Suprapubic skin (tissue), 4 donors: ENCODE measurements around the gene POU6F1. TPM values are rescaled to one million over a fixed set of nuclear protein-coding genes. Genes with fewer than 3 reads are reported as not detected.

Source experiments
- DNase-seq, 2 donors: peaks; one replicate each; pipeline ENCODE4 v3.0.0-alpha.2; 2019; ENCODE audit warnings: low spot score in 2 of 2
- H3K27ac ChIP-seq: fragments of 200-600 bp; sonication (generic); one replicate; pipeline ENCODE4 v1.5.1; 2019
- H3K27me3 ChIP-seq: fragments of 200-600 bp; sonication (generic); one replicate; pipeline ENCODE4 v1.5.1; 2019
- H3K36me3 ChIP-seq: fragments of 200-600 bp; sonication (generic); one replicate; pipeline ENCODE4 v1.5.1; 2019
- H3K4me1 ChIP-seq: fragments of 200-600 bp; sonication (generic); one replicate; pipeline ENCODE4 v1.5.1; 2019
- H3K4me3 ChIP-seq: fragments of 200-600 bp; sonication (generic); one replicate; pipeline ENCODE4 v1.5.1; 2019; ENCODE audit warnings: mild to moderate bottlenecking
- H3K9me3 ChIP-seq: fragments of 200-600 bp; sonication (generic); one replicate; pipeline ENCODE4 v1.5.1; 2019
- EP300 ChIP-seq: sonication (generic); formaldehyde crosslinking; IDR thresholded peaks from one replicate; pipeline ENCODE4 v1.6.1; 2017; ENCODE audit warnings: antibody characterized with exemption
- POLR2A ChIP-seq, 2 donors: fragments of 450-650 bp; IDR thresholded peaks; one replicate each; pipeline ENCODE4 v1.6.1; 2017; ENCODE audit warnings: antibody characterized with exemption in 2 of 2, mild to moderate bottlenecking in 2 of 2, moderate library complexity in 2 of 2
- POLR2AphosphoS5 ChIP-seq, 3 donors: sonication (generic); formaldehyde crosslinking; IDR thresholded peaks; one replicate each; pipeline ENCODE4 v1.6.1; 2017; ENCODE audit warnings: antibody characterized with exemption in 3 of 3
- WGBS: methylation state at CpG from one replicate; pipeline ENCODE4 v1.1.5; 2018; 5-methylcytosine and 5-hydroxymethylcytosine counted together
- total RNA-seq, 4 donors: library from RNA; depleted of rRNA; stranded (reverse); fragments of >200 nt; gene quantifications; one replicate each; pipeline ENCODE4 v1.1.0, GENCODE V29; 2016
- TF ChIP-seq, protein P1 (sequence below), 2 donors: fragments of 200-600 bp in 1 of 2; fragments of 450-650 bp in 1 of 2; sonication (generic) in 1 of 2; IDR thresholded peaks; one replicate each; pipeline ENCODE4 v1.5.1; 2016 to 2019; ENCODE audit warnings: antibody characterized with exemption in 2 of 2, mild to moderate bottlenecking in 1 of 2, moderate library complexity in 1 of 2

POU6F1 gene
- total RNA-seq, 4 donors from 2014 or later = 9.4 to 36.5 (median 13.6) TPM

DNA sequence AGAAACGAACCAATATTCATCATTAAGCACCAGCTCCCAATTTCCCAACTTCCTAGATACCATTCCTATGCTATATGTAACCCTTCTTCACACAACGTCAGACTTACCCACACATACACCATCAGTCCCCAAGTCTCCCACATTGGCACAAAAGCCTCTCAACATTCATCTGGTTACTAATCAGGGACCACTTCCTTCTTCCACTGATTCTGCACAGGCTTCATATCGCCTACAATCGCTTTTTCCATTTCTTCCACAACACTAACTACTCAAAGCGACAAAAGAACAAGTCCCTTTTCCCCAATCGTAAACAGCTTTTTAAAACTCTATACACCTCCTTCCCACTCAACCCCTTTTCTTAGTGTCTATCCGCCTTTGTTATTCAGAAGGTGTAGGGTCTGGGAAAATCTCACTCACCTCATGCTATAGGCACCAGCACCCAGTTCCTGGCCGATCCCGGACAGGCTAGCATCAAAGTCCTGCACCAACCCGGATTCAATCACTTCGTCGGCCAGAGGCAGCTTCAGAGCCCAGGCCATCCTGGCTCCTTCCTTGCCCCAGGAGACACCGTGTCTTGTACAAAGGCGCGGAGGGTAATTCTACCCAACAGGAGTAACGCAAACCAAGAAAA is 45.9 kb downstream of the POU6F1 start:
- no peaks in the 10 kb centered on the region for H3K36me3 ChIP-seq
- peaks cover 29% of the 10 kb centered on the region for H3K4me1 ChIP-seq
- 3% methylated on average over 16 of the region's 16 CpGs for WGBS
- TF ChIP-seq, protein P1, sequence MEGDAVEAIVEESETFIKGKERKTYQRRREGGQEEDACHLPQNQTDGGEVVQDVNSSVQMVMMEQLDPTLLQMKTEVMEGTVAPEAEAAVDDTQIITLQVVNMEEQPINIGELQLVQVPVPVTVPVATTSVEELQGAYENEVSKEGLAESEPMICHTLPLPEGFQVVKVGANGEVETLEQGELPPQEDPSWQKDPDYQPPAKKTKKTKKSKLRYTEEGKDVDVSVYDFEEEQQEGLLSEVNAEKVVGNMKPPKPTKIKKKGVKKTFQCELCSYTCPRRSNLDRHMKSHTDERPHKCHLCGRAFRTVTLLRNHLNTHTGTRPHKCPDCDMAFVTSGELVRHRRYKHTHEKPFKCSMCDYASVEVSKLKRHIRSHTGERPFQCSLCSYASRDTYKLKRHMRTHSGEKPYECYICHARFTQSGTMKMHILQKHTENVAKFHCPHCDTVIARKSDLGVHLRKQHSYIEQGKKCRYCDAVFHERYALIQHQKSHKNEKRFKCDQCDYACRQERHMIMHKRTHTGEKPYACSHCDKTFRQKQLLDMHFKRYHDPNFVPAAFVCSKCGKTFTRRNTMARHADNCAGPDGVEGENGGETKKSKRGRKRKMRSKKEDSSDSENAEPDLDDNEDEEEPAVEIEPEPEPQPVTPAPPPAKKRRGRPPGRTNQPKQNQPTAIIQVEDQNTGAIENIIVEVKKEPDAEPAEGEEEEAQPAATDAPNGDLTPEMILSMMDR (IDR thresholded peaks at IDR 0.05) = no peak
- TF ChIP-seq POLR2A (IDR thresholded peaks at IDR 0.05) (no peak), POLR2AphosphoS5 (IDR thresholded peaks at IDR 0.05) (no peak), EP300 (no peak)
- H3K9me3 ChIP-seq = no peaks in the 10 kb centered on the region
- peak in 1 of 2 donors; percentile 64 for DNase-seq
- H3K27ac ChIP-seq = peak overlapping the region; percentile 98
- H3K4me3 ChIP-seq = peak overlapping the region; percentile 73
- H3K27me3 ChIP-seq = no peaks in the 10 kb centered on the region

DNA sequence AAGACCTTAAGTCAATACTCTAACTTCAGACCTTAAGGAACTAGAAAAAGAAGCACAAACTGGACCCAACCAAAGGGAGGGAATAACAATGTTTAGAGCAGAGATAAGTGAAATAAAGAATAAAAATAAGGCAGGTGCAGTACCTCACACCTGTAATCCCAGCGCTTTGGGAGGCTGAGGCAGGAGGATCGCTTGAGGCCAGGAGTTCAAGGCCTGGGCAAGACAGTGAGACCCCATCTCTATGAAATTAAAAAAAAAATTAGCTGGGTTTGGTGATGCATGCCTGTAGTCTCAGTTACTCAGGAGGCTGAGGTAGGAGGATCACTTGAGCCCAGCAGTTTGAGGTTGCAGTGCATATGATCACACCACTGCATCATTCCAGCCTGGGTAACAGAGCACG is 54.1 kb downstream of the POU6F1 start:
- no peak for DNase-seq

DNA sequence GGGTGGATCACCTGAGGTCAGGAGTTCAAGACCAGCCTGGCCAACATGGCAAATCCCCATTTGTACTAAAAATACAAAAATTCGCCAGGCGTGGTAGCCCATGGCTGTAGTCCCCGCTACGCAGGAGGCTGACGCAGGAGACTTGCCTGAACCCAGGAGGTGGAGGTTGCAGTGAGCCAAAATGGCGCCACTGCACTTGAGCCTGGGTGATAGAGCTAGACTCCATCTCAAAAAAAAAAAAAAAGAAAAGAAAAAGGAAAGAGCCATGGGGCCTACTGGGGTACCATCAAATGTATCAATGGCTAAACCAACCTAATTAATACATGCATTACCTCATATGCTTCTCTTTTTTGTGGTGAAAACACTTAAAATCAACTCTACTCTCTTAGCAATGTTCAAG is 55.6 kb downstream of the POU6F1 start:
- WGBS = 97% methylated on average over 6 of the region's 6 CpGs
- no peaks in the 10 kb centered on the region for H3K9me3 ChIP-seq
- TF ChIP-seq POLR2A (IDR thresholded peaks at IDR 0.05) (no peak), EP300 (no peak), POLR2AphosphoS5 (IDR thresholded peaks at IDR 0.05) (no peak)
- TF ChIP-seq, protein P1 (IDR thresholded peaks at IDR 0.05) = no peak
- DNase-seq = no peak
- no peaks in the 10 kb centered on the region for H3K27me3 ChIP-seq
- H3K4me1 ChIP-seq = no peaks in the 10 kb centered on the region
- H3K36me3 ChIP-seq = no peaks in the 10 kb centered on the region
- H3K27ac ChIP-seq = no peak overlapping the region
- H3K4me3 ChIP-seq = no peak overlapping the region

More for the DNA sequence above, 54.1 kb downstream of the POU6F1 start:
- Histone ChIP-seq H3K9me3 (no peaks in the 10 kb centered on the region), H3K4me3 (no peak overlapping the region), H3K27me3 (no peaks in the 10 kb centered on the region), H3K27ac (no peak overlapping the region), H3K36me3 (no peaks in the 10 kb centered on the region), H3K4me1 (no peaks in the 10 kb centered on the region)
- 65% methylated on average over 3 of the region's 3 CpGs for WGBS
- TF ChIP-seq, protein P1 (IDR thresholded peaks at IDR 0.05) = no peak
- TF ChIP-seq EP300 = no peak
- TF ChIP-seq POLR2A (IDR thresholded peaks at IDR 0.05) = no peak
- TF ChIP-seq POLR2AphosphoS5 (IDR thresholded peaks at IDR 0.05) = no peak

DNA sequence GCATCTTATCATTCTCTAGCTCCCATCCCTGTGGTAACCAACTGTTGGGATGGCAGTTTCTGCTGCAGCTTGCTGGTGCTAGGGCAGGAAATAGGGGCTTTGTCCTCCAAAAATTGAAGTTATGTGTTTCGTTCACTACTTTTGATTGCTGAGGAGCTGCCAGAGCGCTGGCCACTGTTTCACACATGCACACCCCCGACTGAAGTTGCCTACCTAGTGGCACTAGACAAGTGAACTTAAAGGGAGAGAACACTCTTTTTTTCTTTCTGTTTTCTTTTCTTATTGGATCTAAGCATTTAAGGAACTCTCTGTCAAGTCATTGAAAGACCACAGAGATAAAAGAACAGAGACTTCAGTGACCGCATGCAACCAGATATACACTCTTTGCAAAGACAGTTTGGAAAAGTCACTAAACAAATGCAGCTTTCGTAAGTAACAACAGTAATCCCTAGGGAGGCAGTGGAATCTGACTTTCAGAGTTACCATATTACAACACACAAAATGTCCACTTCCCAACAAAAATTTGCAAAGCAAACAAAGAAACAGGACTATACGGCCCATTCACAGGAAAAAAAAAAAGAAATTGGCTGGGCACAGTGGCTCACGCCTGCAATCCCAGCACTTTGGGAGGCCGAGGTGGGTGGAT is 56.9 kb downstream of the POU6F1 start:
- H3K9me3 ChIP-seq = no peaks in the 10 kb centered on the region
- H3K27ac ChIP-seq = no peak overlapping the region
- no peak overlapping the region for H3K4me3 ChIP-seq
- no peaks in the 10 kb centered on the region for H3K4me1 ChIP-seq
- no peaks in the 10 kb centered on the region for H3K27me3 ChIP-seq
- DNase-seq = no peak
- WGBS = 82% methylated on average over 8 of the region's 8 CpGs
- no peak for TF ChIP-seq POLR2AphosphoS5 (IDR thresholded peaks at IDR 0.05)
- no peak for TF ChIP-seq EP300
- TF ChIP-seq POLR2A (IDR thresholded peaks at IDR 0.05) = no peak
- TF ChIP-seq, protein P1 (IDR thresholded peaks at IDR 0.05) = no peak
- H3K36me3 ChIP-seq = no peaks in the 10 kb centered on the region

DNA sequence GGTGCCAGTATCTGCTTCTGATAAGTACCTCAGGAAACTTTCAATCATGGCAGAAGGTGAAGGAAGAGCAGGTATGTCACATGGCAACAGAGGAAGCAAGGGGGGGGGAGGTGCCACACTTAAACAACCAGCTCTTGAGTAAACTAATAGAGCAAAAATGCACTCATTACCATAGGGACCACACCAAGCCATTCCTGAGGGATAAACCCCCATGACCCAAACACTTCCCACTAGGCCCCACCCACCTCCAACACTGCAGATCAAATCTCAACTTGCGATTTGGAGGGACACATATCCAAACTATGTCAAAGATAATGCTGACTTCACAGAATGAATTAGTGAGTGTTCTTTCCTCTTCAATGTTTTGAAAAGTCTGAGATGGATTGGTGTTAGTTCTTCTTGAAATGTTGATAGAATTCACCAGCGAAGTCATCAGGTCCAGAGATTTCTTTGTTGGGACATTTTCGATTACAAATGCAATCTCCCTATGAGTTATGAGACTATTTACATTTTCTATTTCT is 61.6 kb downstream of the POU6F1 start:
- DNase-seq = no peak
- TF ChIP-seq EP300 (no peak), POLR2A (IDR thresholded peaks at IDR 0.05) (no peak), POLR2AphosphoS5 (IDR thresholded peaks at IDR 0.05) (no peak)
- TF ChIP-seq, protein P1 (IDR thresholded peaks at IDR 0.05) = no peak
- 93% methylated on average over 3 of the region's 3 CpGs for WGBS
- no peaks in the 10 kb centered on the region for H3K9me3 ChIP-seq
- H3K4me3 ChIP-seq = no peak overlapping the region
- H3K4me1 ChIP-seq = no peaks in the 10 kb centered on the region
- H3K27me3 ChIP-seq = no peaks in the 10 kb centered on the region
- H3K36me3 ChIP-seq = no peaks in the 10 kb centered on the region
- H3K27ac ChIP-seq = no peak overlapping the region
